ENCODE measurements around the gene SPINT2. TPM values are rescaled to one million over a fixed set of nuclear protein-coding genes. Genes with fewer than 3 reads are reported as not detected.

The SPINT2 gene
- total RNA-seq, 1 donor from 2014 or later, result 71.0 TPM

GRCh38 chr19:38298821-38299680, 34.7 kb downstream of the SPINT2 start:
- H3K4me2 ChIP-seq, result no peak overlapping the region
- H3K9me3 Mint-ChIP-seq, result no peaks in the 10 kb centered on the region
- peaks cover 11% of the 10 kb centered on the region for H3K27me3 ChIP-seq
- TF ChIP-seq CTCF (IDR thresholded peaks at IDR 0.05) (no peak), EZH2 (IDR thresholded peaks at IDR 0.05) (no peak), EZH2phosphoT487 (IDR thresholded peaks at IDR 0.05) (no peak)
- DNase-seq (ENCODE audit: low spot score), result no peak
- peaks cover 9% of the 10 kb centered on the region for H3K4me1 Mint-ChIP-seq
- no peak overlapping the region for H3K27ac Mint-ChIP-seq
- H3K4me1 ChIP-seq, result no peaks in the 10 kb centered on the region
- H4K20me1 ChIP-seq (ENCODE audit: low read depth), result no peaks in the 10 kb centered on the region
- H3K79me2 ChIP-seq (ENCODE audit: low read depth), result no peaks in the 10 kb centered on the region
- H3K9me3 ChIP-seq (ENCODE audit: low read depth), result no peaks in the 10 kb centered on the region
- H3K9ac ChIP-seq, result no peak overlapping the region
- no peak overlapping the region for H2AFZ ChIP-seq (replicated peaks)
- H3K4me3 ChIP-seq, result no peak overlapping the region
- H3K36me3 Mint-ChIP-seq, result no peaks in the 10 kb centered on the region
- no peaks in the 10 kb centered on the region for H3K27me3 Mint-ChIP-seq (ENCODE audit: insufficient read depth, low read depth)
- no peaks in the 10 kb centered on the region for H3K36me3 ChIP-seq
- H3F3A ChIP-seq (ENCODE audit: low read depth), result peaks cover under 1% of the 10 kb centered on the region
- no peak overlapping the region for H3K27ac ChIP-seq
- H3K4me3 Mint-ChIP-seq, result no peak overlapping the region

DNA sequence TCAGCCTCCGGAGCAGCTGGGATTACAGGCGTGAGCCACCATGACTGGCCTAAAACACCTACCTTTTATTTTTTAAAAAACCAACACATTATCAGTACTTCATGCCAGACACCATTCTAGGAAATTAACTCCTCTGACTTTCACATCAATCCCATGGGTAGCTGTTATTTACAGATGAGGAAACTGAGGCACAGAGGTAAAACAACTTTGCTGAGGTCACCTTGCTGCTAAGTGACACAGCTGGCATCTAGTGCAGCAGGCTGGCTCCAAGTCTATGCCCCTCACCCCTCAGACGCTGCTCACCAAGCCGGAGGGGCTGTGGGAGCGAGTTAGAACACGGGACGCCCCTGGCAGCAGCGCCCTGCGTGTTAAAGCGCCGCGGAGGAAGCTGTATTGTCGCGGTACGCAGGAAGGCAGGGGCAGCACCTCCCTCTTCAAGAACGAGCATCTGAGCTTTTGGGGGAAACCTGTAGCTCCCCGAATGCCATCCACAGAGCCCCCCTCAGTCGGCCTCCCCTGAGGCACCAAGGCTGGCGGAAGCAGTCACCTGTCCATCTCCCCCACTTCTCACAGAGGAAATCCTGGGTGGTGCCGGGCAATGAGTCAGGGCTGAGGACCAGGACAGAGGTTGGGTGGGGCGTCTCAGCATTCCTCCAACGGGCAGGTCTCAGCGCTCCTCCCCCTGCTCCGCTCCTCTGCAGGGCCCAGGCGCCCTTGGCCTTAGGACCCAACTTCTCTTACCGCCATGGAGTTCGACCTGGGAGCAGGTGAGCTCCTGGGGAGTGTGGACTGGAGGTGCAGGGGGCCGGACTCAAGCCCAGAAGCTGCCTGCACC, 39.4 kb downstream of the SPINT2 start, which contains the start of gene C19orf33:
Gene C19orf33 (plus strand): TSS at position 735 of the 835 bp plus-strand sequence. CDS start 11 bp downstream, at position 746.
- Histone ChIP-seq H3F3A (ENCODE audit: low read depth) (peaks cover 15% of the 10 kb centered on the region), H4K20me1 (ENCODE audit: low read depth) (peaks cover 3% of the 10 kb centered on the region), H3K79me2 (ENCODE audit: low read depth) (no peaks in the 10 kb centered on the region), H3K27me3 (peaks cover 17% of the 10 kb centered on the region), H2AFZ (replicated peaks) (no peak within 1 kb of the TSS), H3K27ac (no peak within 1 kb of the TSS), H3K36me3 (no peaks in the 10 kb centered on the region), H3K4me2 (peak within 1 kb of the TSS; percentile 69), H3K9me3 (ENCODE audit: low read depth) (no peaks in the 10 kb centered on the region), H3K4me3 (peak within 1 kb of the TSS; percentile 26), H3K4me1 (peaks cover 5% of the 10 kb centered on the region), H3K9ac (no peak within 1 kb of the TSS)
- Mint-ChIP-seq H3K36me3 (no peaks in the 10 kb centered on the region), H3K27ac (no peak within 1 kb of the TSS), H3K4me1 (peaks cover 5% of the 10 kb centered on the region), H3K9me3 (no peaks in the 10 kb centered on the region), H3K4me3 (no peak within 1 kb of the TSS), H3K27me3 (ENCODE audit: insufficient read depth, low read depth) (peaks cover 4% of the 10 kb centered on the region)
- TF ChIP-seq EZH2phosphoT487 (IDR thresholded peaks at IDR 0.05) (no peak), EZH2 (IDR thresholded peaks at IDR 0.05) (no peak), CTCF (IDR thresholded peaks at IDR 0.05) (no peak)
- no peak for DNase-seq (ENCODE audit: low spot score)

GRCh38 chr19:38304352-38304865, 40.0 kb downstream of the SPINT2 start:
- Histone ChIP-seq H3K27me3 (peaks cover 17% of the 10 kb centered on the region), H3K4me2 (peak overlapping the region; percentile 69), H2AFZ (replicated peaks) (no peak overlapping the region), H3K36me3 (no peaks in the 10 kb centered on the region), H3K4me1 (peaks cover 5% of the 10 kb centered on the region), H4K20me1 (ENCODE audit: low read depth) (peaks cover 3% of the 10 kb centered on the region), H3F3A (ENCODE audit: low read depth) (peaks cover 15% of the 10 kb centered on the region), H3K9ac (no peak overlapping the region), H3K27ac (no peak overlapping the region), H3K9me3 (ENCODE audit: low read depth) (no peaks in the 10 kb centered on the region), H3K79me2 (ENCODE audit: low read depth) (no peaks in the 10 kb centered on the region), H3K4me3 (peak overlapping the region; percentile 26)
- H3K4me1 Mint-ChIP-seq, result peaks cover 5% of the 10 kb centered on the region
- no peak overlapping the region for H3K27ac Mint-ChIP-seq
- DNase-seq (ENCODE audit: low spot score), result no peak
- no peaks in the 10 kb centered on the region for H3K9me3 Mint-ChIP-seq
- no peaks in the 10 kb centered on the region for H3K36me3 Mint-ChIP-seq
- no peak overlapping the region for H3K4me3 Mint-ChIP-seq
- peaks cover 4% of the 10 kb centered on the region for H3K27me3 Mint-ChIP-seq (ENCODE audit: insufficient read depth, low read depth)
- TF ChIP-seq EZH2 (IDR thresholded peaks at IDR 0.05) (no peak), CTCF (IDR thresholded peaks at IDR 0.05) (no peak), EZH2phosphoT487 (IDR thresholded peaks at IDR 0.05) (no peak)
